HEK293T (cell line): ENCODE data around the gene JAM2.

Experiments
- ARNT ChIP-seq: fragments of 450-650 bp; IDR thresholded peaks from 2 replicates; pipeline ENCODE4 v1.6.1; 2017; ENCODE audit warnings: mild to moderate bottlenecking
- BHLHE40 ChIP-seq: fragments of 450-650 bp; IDR thresholded peaks from 2 replicates; pipeline ENCODE4 v1.6.1; 2016; ENCODE audit warnings: mild to moderate bottlenecking, moderate library complexity, borderline replicate concordance
- ELF4 ChIP-seq: fragments of 450-650 bp; IDR thresholded peaks from 2 replicates; pipeline ENCODE4 v1.6.1; 2017; ENCODE audit warnings: antibody characterized with exemption
- FOXK2 ChIP-seq: fragments of 450-650 bp; IDR thresholded peaks from 2 replicates; pipeline ENCODE4 v1.6.1; 2016; ENCODE audit warnings: mild to moderate bottlenecking
- FOXM1 ChIP-seq: fragments of 450-650 bp; IDR thresholded peaks from 2 replicates; pipeline ENCODE4 v1.6.1; 2017; ENCODE audit warnings: mild to moderate bottlenecking, borderline replicate concordance
- HDGF ChIP-seq: fragments of 450-650 bp; IDR thresholded peaks from 2 replicates; pipeline ENCODE4 v1.6.1; 2017; ENCODE audit warnings: antibody characterized with exemption, borderline replicate concordance
- LEF1 ChIP-seq: fragments of 450-650 bp; IDR thresholded peaks from 2 replicates; pipeline ENCODE4 v1.6.1; 2017; ENCODE audit warnings: mild to moderate bottlenecking, borderline replicate concordance
- SP1 ChIP-seq: fragments of 450-650 bp; IDR thresholded peaks from 2 replicates; pipeline ENCODE4 v1.6.1; 2017
- SUZ12 ChIP-seq: fragments of 450-650 bp; IDR thresholded peaks from 2 replicates; pipeline ENCODE4 v1.6.1; 2016; ENCODE audit warnings: mild to moderate bottlenecking
- TARDBP ChIP-seq: fragments of 450-650 bp; IDR thresholded peaks from 2 replicates; pipeline ENCODE4 v1.6.1; 2016

- TF ChIP-seq BHLHE40 = no peak
- no peak for TF ChIP-seq FOXK2
- no peak for TF ChIP-seq SUZ12
- no peak for TF ChIP-seq ARNT
- TF ChIP-seq FOXM1 = no peak
- no peak for TF ChIP-seq ELF4
- no peak for TF ChIP-seq SP1
- no peak for TF ChIP-seq LEF1
- TF ChIP-seq TARDBP = no peak
- TF ChIP-seq HDGF = no peak
Measured at GRCh38 chr21:25760061-25760460, 121.0 kb downstream of the JAM2 start.
